Pancreas (tissue), 10 donors: ENCODE data around the gene EXOC4. TPM values are rescaled to one million over a fixed set of nuclear protein-coding genes. Genes with fewer than 3 reads are reported as not detected.

ENCODE experiments used
- ATAC-seq, 4 donors: fragments of 200-7000 bp; cut with Tn5 transposase; one replicate each; pipeline versions ENCODE4 v1.8.0 to v1.9.1; 2020; ENCODE audit warnings: mild to moderate bottlenecking in 4 of 4, moderate library complexity in 4 of 4
- DNase-seq, 6 donors: peaks; one replicate each; pipeline ENCODE4 v3.0.0-alpha.2; 2020
- FAIRE-seq: peaks from 2 replicates; lab custom pipeline; 2012; peaks lifted over from hg19 to GRCh38; lab: Jason Lieb, UNC
- H3K27ac ChIP-seq, 4 donors: fragments of 200-600 bp; sonication (generic); 1 replicate in 3 of 4; 2 replicates in 1 of 4; pipeline versions ENCODE4 v1.5.0 to v1.8.0; 2020
- H3K27me3 ChIP-seq, 4 donors: fragments of 200-600 bp; one replicate each; pipeline ENCODE4 v1.8.0; 2021
- H3K36me3 ChIP-seq, 3 donors: fragments of 200-600 bp; sonication (generic) in 1 of 3; one replicate each; pipeline versions ENCODE4 v1.5.0 to v1.8.0; 2020 to 2021
- H3K4me1 ChIP-seq, 3 donors: fragments of 200-600 bp; one replicate each; pipeline ENCODE4 v1.8.0; 2021
- H3K4me3 ChIP-seq, 4 donors: fragments of 200-600 bp; sonication (generic) in 2 of 4; one replicate each; pipeline versions ENCODE4 v1.5.0 to v1.8.0; 2020 to 2021
- H3K9me3 ChIP-seq, 4 donors: fragments of 200-600 bp; one replicate each; pipeline ENCODE4 v1.8.0; 2021
- WGBS, 2 donors: extraction: QIAGEN DNeasy Blood & Tissue Kit; methylation state at CpG; one replicate each; pipeline ENCODE4 v1.1.7; 2013; 5-methylcytosine and 5-hydroxymethylcytosine counted together
- intact Hi-C, 3 donors: fragments of 100-400 bp; cut with DNase I; formaldehyde crosslinking; loops; one replicate each; pipeline versions ENCODE4 v1.11.1 to v1.14.2; 2022
- polyA plus RNA-seq, 2 donors: library from polyadenylated mRNA; stranded (reverse); fragments of 200-250 nt; gene quantifications; one replicate each; pipeline ENCODE4 v1.2.3, GENCODE V29; 2013
- total RNA-seq, 6 donors: library from RNA; stranded (reverse); fragmentation: NEBNext Ultra II Directional in 4 of 6; extraction: Animal tissue kit (Norgen Biotek cat#: 25700) in 4 of 6; gene quantifications; one replicate each; pipeline versions ENCODE4 v1.2.1 to v1.2.4, GENCODE V29; 2021 to 2023
- TF ChIP-seq, protein P1 (sequence below), 4 donors: fragments of 200-600 bp; sonication (generic) in 3 of 4; IDR thresholded peaks; one replicate each; pipeline versions ENCODE4 v1.5.0 to v1.8.0; 2021; ENCODE audit warnings: antibody characterized with exemption in 4 of 4
- donor health status: healthy with polysubstance abuse.
- donor health status: DM: no; HTN: no; CAD: no; lungs with moderate emphysema.
- donor health status: DM: no; HTN: no; CAD: no.
- donor health status: control.
- donor health status: control.
- donor health status: Bipolar disorder and iron deficiency.
- donor health status: DM: yes; HTN: yes; CAD: no.
- donor health status: DM: no; HTN: no; CAD: no.
- donor health status: DM: no; HTN: no; CAD: no.
- donor health status: DM: yes; HTN: yes; CAD: no.

The EXOC4 gene
- total and polyA plus RNA-seq, 8 donors = 13.4 to 81.2 (median 53.8) TPM

DNA sequence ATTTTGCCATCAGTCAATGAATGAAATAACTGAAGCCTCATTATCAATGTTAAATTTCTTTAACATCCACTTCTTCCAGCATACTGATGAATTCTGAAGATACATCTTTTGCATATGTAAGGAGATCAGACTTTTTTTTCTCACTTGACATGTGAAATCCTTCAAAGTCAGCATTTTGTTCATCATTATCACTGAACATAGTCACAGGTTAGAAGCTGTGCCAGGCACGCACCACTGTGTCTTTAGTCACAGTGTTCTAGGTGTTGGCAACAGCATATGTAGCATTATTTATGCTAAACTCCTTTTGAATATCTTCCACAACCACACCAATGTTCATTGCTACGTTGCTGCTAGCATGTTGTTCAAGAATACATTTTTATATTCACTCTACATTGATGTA, 450.1 kb downstream of the EXOC4 start:
- TF ChIP-seq, protein P1, sequence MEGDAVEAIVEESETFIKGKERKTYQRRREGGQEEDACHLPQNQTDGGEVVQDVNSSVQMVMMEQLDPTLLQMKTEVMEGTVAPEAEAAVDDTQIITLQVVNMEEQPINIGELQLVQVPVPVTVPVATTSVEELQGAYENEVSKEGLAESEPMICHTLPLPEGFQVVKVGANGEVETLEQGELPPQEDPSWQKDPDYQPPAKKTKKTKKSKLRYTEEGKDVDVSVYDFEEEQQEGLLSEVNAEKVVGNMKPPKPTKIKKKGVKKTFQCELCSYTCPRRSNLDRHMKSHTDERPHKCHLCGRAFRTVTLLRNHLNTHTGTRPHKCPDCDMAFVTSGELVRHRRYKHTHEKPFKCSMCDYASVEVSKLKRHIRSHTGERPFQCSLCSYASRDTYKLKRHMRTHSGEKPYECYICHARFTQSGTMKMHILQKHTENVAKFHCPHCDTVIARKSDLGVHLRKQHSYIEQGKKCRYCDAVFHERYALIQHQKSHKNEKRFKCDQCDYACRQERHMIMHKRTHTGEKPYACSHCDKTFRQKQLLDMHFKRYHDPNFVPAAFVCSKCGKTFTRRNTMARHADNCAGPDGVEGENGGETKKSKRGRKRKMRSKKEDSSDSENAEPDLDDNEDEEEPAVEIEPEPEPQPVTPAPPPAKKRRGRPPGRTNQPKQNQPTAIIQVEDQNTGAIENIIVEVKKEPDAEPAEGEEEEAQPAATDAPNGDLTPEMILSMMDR (IDR thresholded peaks at IDR 0.05) = no peak
- WGBS, 2 donors = 50 to 95% methylated on average over 2 of the region's 2 CpGs
- Histone ChIP-seq H3K27me3 (no peaks in the 10 kb centered on the region), H3K4me3 (no peak overlapping the region), H3K9me3 (no peaks in the 10 kb centered on the region), H3K36me3 (no peaks in the 10 kb centered on the region), H3K4me1 (no peaks in the 10 kb centered on the region), H3K27ac (no peak overlapping the region)
- DNase-seq (no peak), FAIRE-seq (no peak), ATAC-seq (no peak)
- intact Hi-C loops = no loop called here

DNA sequence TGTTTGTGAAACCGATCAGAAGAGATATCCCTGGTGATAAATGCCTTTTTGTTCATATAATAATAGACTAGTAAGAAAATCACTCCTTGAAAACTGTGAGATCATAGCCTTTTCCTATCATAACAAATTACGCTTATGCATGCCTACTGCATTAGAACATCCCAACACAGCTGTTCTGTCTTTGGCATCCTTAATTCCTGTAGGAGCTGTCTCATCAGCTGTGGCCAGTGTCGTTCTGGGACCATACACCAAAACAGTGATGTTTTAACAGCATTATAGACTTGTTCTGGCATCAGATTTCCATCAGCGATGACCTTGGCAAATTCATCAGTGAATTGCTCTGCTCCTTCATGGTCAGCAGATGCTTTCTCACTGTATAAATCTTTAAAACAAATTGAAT, 450.7 kb downstream of the EXOC4 start:
- H3K9me3 ChIP-seq = no peaks in the 10 kb centered on the region
- 82 to 91% methylated on average over 4 of the region's 4 CpGs for WGBS, 2 donors
- no peak for ATAC-seq
- TF ChIP-seq, protein P1 (IDR thresholded peaks at IDR 0.05) = no peak
- no peaks in the 10 kb centered on the region for H3K27me3 ChIP-seq
- intact Hi-C loops = no loop called here
- no peak overlapping the region for H3K4me3 ChIP-seq
- H3K36me3 ChIP-seq = no peaks in the 10 kb centered on the region
- no peak for DNase-seq
- H3K4me1 ChIP-seq = no peaks in the 10 kb centered on the region
- no peak overlapping the region for H3K27ac ChIP-seq
- FAIRE-seq = no peak

DNA sequence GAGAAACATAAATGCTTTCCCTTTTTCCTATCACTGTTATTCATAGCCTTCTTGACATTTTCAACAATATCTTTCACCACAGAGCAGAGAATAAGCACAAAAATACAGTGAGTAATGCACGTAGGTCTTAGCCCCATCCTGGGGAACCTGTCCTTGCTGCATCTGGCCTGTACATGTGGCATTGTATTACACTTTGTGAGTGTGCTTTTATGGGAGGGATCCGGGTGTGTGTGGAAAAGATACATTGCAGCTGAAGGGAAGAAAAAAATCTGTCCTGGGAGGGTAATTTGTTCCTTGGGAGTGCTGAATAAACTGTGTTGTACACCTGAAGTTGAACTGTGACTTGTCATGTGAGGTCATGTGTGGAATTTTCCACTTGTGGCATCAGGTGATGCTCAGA, 451.6 kb downstream of the EXOC4 start:
- H3K4me3 ChIP-seq = no peak overlapping the region
- FAIRE-seq = no peak
- 87 to 93% methylated on average over 2 of the region's 2 CpGs for WGBS, 2 donors
- no peaks in the 10 kb centered on the region for H3K4me1 ChIP-seq
- no peaks in the 10 kb centered on the region for H3K36me3 ChIP-seq
- no peak for ATAC-seq
- H3K27ac ChIP-seq = no peak overlapping the region
- TF ChIP-seq, protein P1 (IDR thresholded peaks at IDR 0.05) = no peak
- no peaks in the 10 kb centered on the region for H3K27me3 ChIP-seq
- no peak for DNase-seq
- intact Hi-C loops = no loop called here
- H3K9me3 ChIP-seq = no peaks in the 10 kb centered on the region

DNA sequence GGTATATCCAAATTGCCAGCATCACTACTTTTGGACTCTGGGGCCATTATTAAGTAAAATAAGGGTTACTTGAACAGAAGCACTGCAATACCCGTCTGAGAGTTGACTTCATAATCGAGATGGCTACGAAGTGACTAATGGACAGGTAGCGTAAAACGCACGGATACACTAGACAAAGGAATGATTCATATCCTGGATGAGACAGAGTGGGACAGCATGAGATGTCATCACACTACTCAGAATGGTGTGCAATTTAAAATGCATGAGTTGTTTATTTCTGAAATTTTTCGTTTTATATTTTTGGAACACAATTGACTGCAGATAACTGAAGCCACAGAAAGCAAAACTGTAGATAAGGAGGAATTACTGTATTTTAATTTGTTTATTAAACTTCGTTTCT, 452.7 kb downstream of the EXOC4 start:
- intact Hi-C loops = no loop called here
- WGBS, 2 donors = 80 to 89% methylated on average over 8 of the region's 8 CpGs

DNA sequence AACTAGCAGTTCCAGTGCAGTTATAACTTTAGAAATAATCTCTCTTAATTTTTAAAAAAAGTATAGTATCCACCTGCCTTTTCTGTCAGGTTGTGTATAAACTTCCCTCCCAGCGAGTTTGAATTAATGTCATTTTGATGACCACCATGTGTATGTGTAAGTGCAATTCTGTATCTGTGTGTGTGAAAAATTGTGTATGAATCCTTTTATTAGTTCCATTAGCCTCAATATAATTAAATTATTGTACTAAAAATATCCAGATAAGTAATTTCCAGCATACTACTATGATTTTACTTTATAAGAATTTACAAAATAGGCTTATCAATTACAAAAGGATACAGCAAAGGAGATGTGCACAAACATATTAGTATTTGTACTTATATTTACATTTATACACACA, 453.1 kb downstream of the EXOC4 start:
- Histone ChIP-seq H3K4me1 (no peaks in the 10 kb centered on the region), H3K4me3 (no peak overlapping the region), H3K36me3 (no peaks in the 10 kb centered on the region), H3K27ac (no peak overlapping the region), H3K27me3 (no peaks in the 10 kb centered on the region), H3K9me3 (no peaks in the 10 kb centered on the region)
- intact Hi-C loops = no loop called here
- TF ChIP-seq, protein P1 (IDR thresholded peaks at IDR 0.05) = no peak
- no peak for DNase-seq
- WGBS, 2 donors = 93 to 100% methylated on average over 1 of the region's 1 CpG
- no peak for ATAC-seq
- FAIRE-seq = no peak

More for the DNA sequence above, 452.7 kb downstream of the EXOC4 start:
- Histone ChIP-seq H3K36me3 (no peaks in the 10 kb centered on the region), H3K27ac (no peak overlapping the region), H3K4me3 (no peak overlapping the region), H3K9me3 (no peaks in the 10 kb centered on the region), H3K4me1 (no peaks in the 10 kb centered on the region), H3K27me3 (no peaks in the 10 kb centered on the region)
- TF ChIP-seq, protein P1 (IDR thresholded peaks at IDR 0.05) = no peak
- no peak for DNase-seq
- no peak for ATAC-seq
- no peak for FAIRE-seq
